Vagina (tissue), 2 donors: ENCODE measurements around the gene CD69.

ENCODE experiments used
- CTCF ChIP-seq, 3 experiments: fragments of 450-650 bp in 2 of 3; fragments of 200-600 bp in 1 of 3; sonication (generic) in 1 of 3; IDR thresholded peaks; one replicate each; pipeline ENCODE4 v1.5.1; 2017 to 2019; ENCODE audit warnings: antibody characterized with exemption in 3 of 3, mild to moderate bottlenecking in 2 of 3, moderate library complexity in 2 of 3
- POLR2A ChIP-seq, 2 donors: fragments of 450-650 bp; IDR thresholded peaks; one replicate each; pipeline ENCODE4 v1.6.1; 2017; ENCODE audit warnings: antibody characterized with exemption in 2 of 2, mild to moderate bottlenecking in 2 of 2, moderate library complexity in 2 of 2

GRCh38 chr12:9711664-9712063, 49.0 kb downstream of the CD69 start:
- TF ChIP-seq CTCF (IDR thresholded peaks at IDR 0.05) (no peak), POLR2A (IDR thresholded peaks at IDR 0.05) (no peak)
